Naive thymus-derived CD4-positive, alpha-beta T cell (primary cell): ENCODE results near the gene RPS6KB2. TPM values are rescaled to one million over a fixed set of nuclear protein-coding genes. Genes with fewer than 3 reads are reported as not detected.

Experiments
- ATAC-seq: fragments of 150-1000 bp; cut with Tn5 transposase; 2 replicates; pipeline ENCODE4 v1.10.0; 2021; ENCODE audit warnings: mild to moderate bottlenecking, moderate library complexity
- CTCF ChIA-PET: fragments of 350-600 bp; sonication (Branson Sonifier 250); formaldehyde crosslinking; loops from one replicate; lab custom pipeline; 2021; ENCODE audit warnings: antibody characterized with exemption; lab: Charles Lee
- POLR2A ChIA-PET: fragments of 350-600 bp; sonication (Branson Sonifier 250); formaldehyde crosslinking; loops from one replicate; lab custom pipeline; 2021; ENCODE audit warnings: antibody characterized with exemption, inconsistent platforms; lab: Charles Lee
- DNase-seq, 9 donors: peaks; one replicate each; pipeline versions ENCODE4 v3.0.0 to v3.0.0-alpha.2; 2020 to 2022; ENCODE audit warnings: mixed read lengths in 1 of 9
- H3K27ac ChIP-seq: one replicate; pipeline ENCODE4 v1.7.0; 2013; ENCODE audit warnings: mild to moderate bottlenecking, low read depth, low read length, moderate library complexity
- H3K27me3 ChIP-seq, 2 donors: one replicate each; pipeline ENCODE4 v1.7.0; 2013; ENCODE audit warnings: low read length in 2 of 2, mild to moderate bottlenecking in 2 of 2, moderate library complexity in 2 of 2; ENCODE audit not compliant: control insufficient read depth in 2 of 2, insufficient read depth in 2 of 2
- H3K36me3 ChIP-seq, 3 experiments: 1 replicate in 2 of 3; 2 replicates in 1 of 3; pipeline ENCODE4 v1.7.0; 2013; ENCODE audit warnings: low read length in 3 of 3, mild to moderate bottlenecking in 3 of 3, moderate library complexity in 1 of 3; ENCODE audit not compliant: insufficient read depth in 3 of 3, control insufficient read depth in 2 of 3
- H3K4me1 ChIP-seq, 2 donors: one replicate each; pipeline ENCODE4 v1.7.0; 2013; ENCODE audit warnings: low read length in 2 of 2, mild to moderate bottlenecking in 2 of 2, moderate library complexity in 1 of 2; ENCODE audit not compliant: control insufficient read depth in 2 of 2, insufficient read depth in 2 of 2
- H3K4me3 ChIP-seq: 2 replicates; pipeline ENCODE4 v1.7.0; 2013; ENCODE audit warnings: mild to moderate bottlenecking, low read length
- H3K9me3 ChIP-seq, 3 experiments: 1 replicate in 2 of 3; 2 replicates in 1 of 3; pipeline ENCODE4 v1.7.0; 2013; ENCODE audit warnings: low read length in 3 of 3; ENCODE audit not compliant: control insufficient read depth in 2 of 3
- H3K27ac Mint-ChIP-seq, 9 donors: one replicate each; pipeline ENCODE4 v1.8.0; 2020 to 2022; ENCODE audit warnings: mixed read lengths in 9 of 9, mild to moderate bottlenecking in 8 of 9, moderate library complexity in 5 of 9, inconsistent platforms in 2 of 9
- H3K27me3 Mint-ChIP-seq, 5 donors: one replicate each; pipeline ENCODE4 v1.8.0; 2021 to 2022; ENCODE audit warnings: mixed read lengths in 5 of 5, mild to moderate bottlenecking in 1 of 5
- H3K36me3 Mint-ChIP-seq, 5 donors: one replicate each; pipeline ENCODE4 v1.8.0; 2020 to 2022; ENCODE audit warnings: mixed read lengths in 5 of 5, mild to moderate bottlenecking in 3 of 5, inconsistent platforms in 1 of 5
- H3K4me1 Mint-ChIP-seq, 7 donors: one replicate each; pipeline ENCODE4 v1.8.0; 2020 to 2022; ENCODE audit warnings: mixed read lengths in 7 of 7, mild to moderate bottlenecking in 3 of 7, inconsistent platforms in 1 of 7
- H3K4me3 Mint-ChIP-seq, 10 donors: one replicate each; pipeline ENCODE4 v1.8.0; 2020 to 2022; ENCODE audit warnings: mild to moderate bottlenecking in 10 of 10, mixed read lengths in 10 of 10, moderate library complexity in 6 of 10, inconsistent platforms in 2 of 10
- H3K9me3 Mint-ChIP-seq, 11 donors: one replicate each; pipeline ENCODE4 v1.8.0; 2020 to 2022; ENCODE audit warnings: mixed read lengths in 11 of 11, mild to moderate bottlenecking in 4 of 11, inconsistent platforms in 1 of 11, moderate library complexity in 1 of 11
- intact Hi-C, 2 donors: fragments of 100-400 bp; cut with micrococcal nuclease; formaldehyde crosslinking; loops; one replicate each; pipeline ENCODE4 v1.15.1; 2023
- polyA plus RNA-seq, 2 donors: library from polyadenylated mRNA; unstranded; fragments of 300-500 nt; fragmentation: Illumina TruSeq; gene quantifications; one replicate each; pipeline ENCODE4 v1.2.3, GENCODE V29; 2021
- total RNA-seq, 6 experiments: library from RNA in 5 of 6; stranded (reverse) in 5 of 6; gene quantifications; 1 replicate in 5 of 6; 2 replicates in 1 of 6; pipeline ENCODE4 v1.2.3 and lab custom pipeline; 2021 to 2026

RPS6KB2 gene
- total and polyA plus RNA-seq, 7 experiments from 2014 or later, result 45.2 to 83.9 (median 69.2) TPM

GRCh38 chr11:67484847-67485311 is 56.6 kb downstream of the RPS6KB2 start:
- peak; percentile 15 for ATAC-seq
- peak in 6 of 9 donors; percentile 41 to 78 (median 48) for DNase-seq
- Mint-ChIP-seq H3K4me1 (peaks cover 48 to 65% (median 57%) of the 10 kb centered on the region in 7 donors), H3K36me3 (peaks cover 9 to 47% (median 14%) of the 10 kb centered on the region in 5 donors), H3K9me3 (no peaks in the 10 kb centered on the region), H3K4me3 (peak overlapping the region; percentile 90 to 100 (median 96)), H3K27me3 (peaks cover 0 to 5% (median 0%) of the 10 kb centered on the region in 5 donors), H3K27ac (peak overlapping the region; percentile 95 to 100 (median 99))
- Histone ChIP-seq H3K4me1 (peaks cover 42 to 44% of the 10 kb centered on the region in 2 donors), H3K27ac (peak overlapping the region; percentile 80), H3K27me3 (no peaks in the 10 kb centered on the region), H3K36me3 (peaks cover 5 to 33% (median 16%) of the 10 kb centered on the region in 3 experiments), H3K9me3 (no peaks in the 10 kb centered on the region), H3K4me3 (peak overlapping the region; percentile 80)
- ChIA-PET CTCF (interaction anchor here (0.6 to 3.7 kb wide), 7 partner anchors 15 to 1070 kb away, joined by 3 to 11 read pairs (median 3); partner anchors contain the start of genes PITPNM1 and PTPRCAP), POLR2A (interaction anchor here (0.6 to 5.9 kb wide), 30 partner anchors 8 to 1217 kb away, joined by 3 to 122 read pairs (median 6); partner anchors contain the start of genes CDK2AP2, PITPNM1, POLD4 and PPP1CA)
- intact Hi-C loops, result loop anchor here (1.0 to 10.0 kb wide), 7 partner anchors 21 to 1200 kb away; partner anchors contain the start of genes POLD4 (in 1 of the 2), RAD9A (in 1 of the 2), RBM4B (in 1 of the 2) and YIF1A (in 1 of the 2)

Other genes starting within 250 kb of the RPS6KB2 start
- gene GRK2, start 162.0 kb upstream of the RPS6KB2 start, total RNA-seq, result 100 to 1,000 TPM; 305 to 399 (median 322) TPM
- 10 to 100 TPM; 18.5 to 38.0 TPM for gene GRK2, start 162.0 kb upstream of the RPS6KB2 start, polyA plus RNA-seq
- gene ANKRD13D, start 139.2 kb upstream of the RPS6KB2 start, total RNA-seq, result 100 to 1,000 TPM; 161 to 286 (median 191) TPM
- 10 to 100 TPM in 1 of 2 donors, 1 to 10 TPM in 1; 6.3 to 19.5 TPM for gene ANKRD13D, start 139.2 kb upstream of the RPS6KB2 start, polyA plus RNA-seq
- 10 to 100 TPM in 4 of 5 experiments, 1 to 10 TPM in 1; 8.8 to 23.8 (median 15.0) TPM for gene SSH3, start 125.0 kb upstream of the RPS6KB2 start, total RNA-seq
- gene SSH3, start 125.0 kb upstream of the RPS6KB2 start, polyA plus RNA-seq, result 1 to 10 TPM; 1.1 to 4.9 TPM
- 100 to 1,000 TPM in 1 of 5 experiments, 10 to 100 TPM in 4; 59.9 to 104 (median 76.1) TPM for gene POLD4, start 74.9 kb upstream of the RPS6KB2 start, total RNA-seq
- gene POLD4, start 74.9 kb upstream of the RPS6KB2 start, polyA plus RNA-seq, result 100 to 1,000 TPM in 1 of 2 donors, 10 to 100 TPM in 1; 98.9 to 116 TPM
- gene CLCF1, start 54.9 kb upstream of the RPS6KB2 start, total RNA-seq, result 1 to 10 TPM in 2 of 5 experiments, under 1 TPM in 3; 0.32 to 7.8 (median 0.70) TPM
- gene CLCF1, start 54.9 kb upstream of the RPS6KB2 start, polyA plus RNA-seq, result not detected
- 10 to 100 TPM; 25.6 to 48.0 (median 45.0) TPM for gene RAD9A, start 36.5 kb upstream of the RPS6KB2 start, total RNA-seq
- 1 to 10 TPM; 6.3 to 7.2 TPM for gene RAD9A, start 36.5 kb upstream of the RPS6KB2 start, polyA plus RNA-seq
- 100 to 1,000 TPM in 4 of 5 experiments, 10 to 100 TPM in 1; 83.0 to 339 (median 122) TPM for gene PPP1CA, start 26.6 kb upstream of the RPS6KB2 start, total RNA-seq
- gene PPP1CA, start 26.6 kb upstream of the RPS6KB2 start, polyA plus RNA-seq, result 100 to 1,000 TPM; 350 to 363 TPM
- gene TBC1D10C, start 24.4 kb upstream of the RPS6KB2 start, total RNA-seq, result 100 to 1,000 TPM; 243 to 425 (median 346) TPM
- gene TBC1D10C, start 24.4 kb upstream of the RPS6KB2 start, polyA plus RNA-seq, result 100 to 1,000 TPM; 225 to 366 TPM
- gene CARNS1, start 12.8 kb upstream of the RPS6KB2 start, total RNA-seq, result 10 to 100 TPM in 2 of 5 experiments, 1 to 10 TPM in 2, under 1 TPM in 1; 0.53 to 14.2 (median 5.1) TPM
- 1 to 10 TPM in 1 of 2 donors, under 1 TPM in 1; 0.97 to 1.4 TPM for gene CARNS1, start 12.8 kb upstream of the RPS6KB2 start, polyA plus RNA-seq
- gene PTPRCAP, start 9.2 kb downstream of the RPS6KB2 start, total RNA-seq, result 100 to 1,000 TPM; 134 to 357 (median 194) TPM
- 100 to 1,000 TPM; 498 to 670 TPM for gene PTPRCAP, start 9.2 kb downstream of the RPS6KB2 start, polyA plus RNA-seq
- gene CORO1B, start 15.0 kb downstream of the RPS6KB2 start, total RNA-seq, result 100 to 1,000 TPM in 1 of 5 experiments, 10 to 100 TPM in 4; 15.6 to 311 (median 28.5) TPM
- 10 to 100 TPM; 21.3 to 40.8 TPM for gene CORO1B, start 15.0 kb downstream of the RPS6KB2 start, polyA plus RNA-seq
- not detected for gene GPR152, start 24.2 kb downstream of the RPS6KB2 start, total RNA-seq
- gene GPR152, start 24.2 kb downstream of the RPS6KB2 start, polyA plus RNA-seq, result 1 to 10 TPM; 1.4 to 1.5 TPM
- gene CABP4, start 26.9 kb downstream of the RPS6KB2 start, total RNA-seq, result 10 to 100 TPM in 2 of 5 experiments, 1 to 10 TPM in 3; 2.5 to 17.1 (median 3.4) TPM
- gene CABP4, start 26.9 kb downstream of the RPS6KB2 start, polyA plus RNA-seq, result 1 to 10 TPM; 1.2 to 2.3 TPM
- 10 to 100 TPM; 52.4 to 94.6 (median 70.6) TPM for gene TMEM134, start 40.8 kb downstream of the RPS6KB2 start, total RNA-seq
- 100 to 1,000 TPM; 131 to 143 TPM for gene TMEM134, start 40.8 kb downstream of the RPS6KB2 start, polyA plus RNA-seq
- 100 to 1,000 TPM; 107 to 156 (median 137) TPM for gene AIP, start 54.5 kb downstream of the RPS6KB2 start, total RNA-seq
- 100 to 1,000 TPM; 137 to 205 TPM for gene AIP, start 54.5 kb downstream of the RPS6KB2 start, polyA plus RNA-seq
- 100 to 1,000 TPM in 3 of 5 experiments, 10 to 100 TPM in 2; 78.9 to 133 (median 112) TPM for gene PITPNM1, start 76.9 kb downstream of the RPS6KB2 start, total RNA-seq
- gene PITPNM1, start 76.9 kb downstream of the RPS6KB2 start, polyA plus RNA-seq, result 10 to 100 TPM in 1 of 2 donors, 1 to 10 TPM in 1; 9.5 to 30.8 TPM
- 100 to 1,000 TPM in 1 of 5 experiments, 10 to 100 TPM in 4; 31.0 to 168 (median 61.9) TPM for gene CDK2AP2, start 79.7 kb downstream of the RPS6KB2 start, total RNA-seq
- gene CDK2AP2, start 79.7 kb downstream of the RPS6KB2 start, polyA plus RNA-seq, result 10 to 100 TPM; 64.5 to 94.3 TPM
- gene CABP2, start 95.0 kb downstream of the RPS6KB2 start, total RNA-seq, result not detected
- gene CABP2, start 95.0 kb downstream of the RPS6KB2 start, polyA plus RNA-seq, result not detected
- gene GSTP1, start 155.3 kb downstream of the RPS6KB2 start, total RNA-seq, result 100 to 1,000 TPM in 4 of 5 experiments, 10 to 100 TPM in 1; 77.2 to 265 (median 139) TPM
- gene GSTP1, start 155.3 kb downstream of the RPS6KB2 start, polyA plus RNA-seq, result 100 to 1,000 TPM; 190 to 202 TPM
- gene NDUFV1, start 178.4 kb downstream of the RPS6KB2 start, total RNA-seq, result 100 to 1,000 TPM; 198 to 253 (median 212) TPM
- gene NDUFV1, start 178.4 kb downstream of the RPS6KB2 start, polyA plus RNA-seq, result 100 to 1,000 TPM; 111 to 113 TPM
- 10 to 100 TPM in 1 of 5 experiments, 1 to 10 TPM in 4; 3.1 to 10.4 (median 4.0) TPM for gene NUDT8, start 201.4 kb downstream of the RPS6KB2 start, total RNA-seq
- 1 to 10 TPM; 3.3 to 3.7 TPM for gene NUDT8, start 201.4 kb downstream of the RPS6KB2 start, polyA plus RNA-seq
- not detected for gene TBX10, start 211.3 kb downstream of the RPS6KB2 start, total RNA-seq
- gene TBX10, start 211.3 kb downstream of the RPS6KB2 start, polyA plus RNA-seq, result not detected
- under 1 TPM in 3 of 5 experiments, not detected in 2; 0.29 to 0.49 (median 0.42) TPM for gene ACY3, start 222.2 kb downstream of the RPS6KB2 start, total RNA-seq
- under 1 TPM in 1 of 2 donors, not detected in 1; 0.57 TPM for gene ACY3, start 222.2 kb downstream of the RPS6KB2 start, polyA plus RNA-seq
- gene ALDH3B2, start 246.1 kb downstream of the RPS6KB2 start, total RNA-seq, result not detected
- not detected for gene ALDH3B2, start 246.1 kb downstream of the RPS6KB2 start, polyA plus RNA-seq